ENCODE measurements around the gene WHRN.

Gene WHRN

DNA sequence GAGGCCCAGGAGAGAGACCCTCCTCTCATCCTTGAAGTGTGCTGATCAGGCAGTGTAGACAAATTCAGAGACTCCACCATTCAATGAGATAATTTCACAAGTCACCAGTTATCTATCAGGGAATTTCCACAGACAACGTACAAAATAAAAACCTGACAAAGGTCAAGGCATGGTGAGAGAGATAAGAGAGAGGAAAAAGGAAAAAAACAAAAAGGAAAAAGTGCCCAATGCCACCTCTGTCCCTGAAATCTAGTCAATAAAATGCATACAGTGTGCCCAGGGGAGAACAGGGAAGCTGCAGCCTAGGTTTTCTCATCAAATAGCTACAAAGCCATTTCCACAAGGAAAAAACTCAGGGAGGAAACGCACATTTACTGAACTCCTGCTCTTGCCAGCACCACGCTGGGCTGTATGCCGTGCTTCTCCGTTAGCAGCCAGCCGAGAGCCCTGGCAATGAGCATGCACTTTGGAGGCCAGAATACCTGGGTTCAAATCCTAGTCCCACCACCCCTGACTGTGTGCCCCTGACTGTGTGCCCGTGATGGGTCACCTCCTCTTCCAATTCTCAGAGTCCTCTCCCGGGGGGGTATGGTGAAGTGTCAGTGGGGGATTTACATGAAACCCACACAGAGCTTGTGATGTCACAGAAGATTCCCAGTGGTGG, 11.6 kb downstream of the WHRN start:
- FAIRE-seq, result no peak
- no peak for DNase-seq (ENCODE audit: insufficient read length, low spot score)

DNA sequence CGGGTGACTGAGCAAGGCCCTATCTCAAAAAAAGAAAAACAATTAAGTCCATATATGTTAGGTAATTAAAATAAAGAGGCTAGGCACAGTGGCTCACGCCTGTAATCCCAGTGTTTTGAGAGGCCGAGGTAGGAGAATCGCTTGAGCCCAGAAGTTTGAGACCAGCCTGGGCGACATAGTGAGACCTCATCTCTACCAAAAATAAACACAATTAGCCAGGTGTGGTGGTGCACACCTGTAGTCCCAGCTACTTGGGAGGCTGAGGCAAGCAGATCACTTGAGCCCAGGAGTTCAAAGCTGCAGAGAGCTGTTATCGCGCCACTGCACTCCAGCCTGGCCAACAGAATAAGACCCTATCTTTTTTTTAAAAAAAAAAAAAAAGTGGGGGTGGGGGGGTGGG, 12.3 kb downstream of the WHRN start:
- DNase-seq (ENCODE audit: insufficient read length, low spot score), result no peak
- no peak for FAIRE-seq

DNA sequence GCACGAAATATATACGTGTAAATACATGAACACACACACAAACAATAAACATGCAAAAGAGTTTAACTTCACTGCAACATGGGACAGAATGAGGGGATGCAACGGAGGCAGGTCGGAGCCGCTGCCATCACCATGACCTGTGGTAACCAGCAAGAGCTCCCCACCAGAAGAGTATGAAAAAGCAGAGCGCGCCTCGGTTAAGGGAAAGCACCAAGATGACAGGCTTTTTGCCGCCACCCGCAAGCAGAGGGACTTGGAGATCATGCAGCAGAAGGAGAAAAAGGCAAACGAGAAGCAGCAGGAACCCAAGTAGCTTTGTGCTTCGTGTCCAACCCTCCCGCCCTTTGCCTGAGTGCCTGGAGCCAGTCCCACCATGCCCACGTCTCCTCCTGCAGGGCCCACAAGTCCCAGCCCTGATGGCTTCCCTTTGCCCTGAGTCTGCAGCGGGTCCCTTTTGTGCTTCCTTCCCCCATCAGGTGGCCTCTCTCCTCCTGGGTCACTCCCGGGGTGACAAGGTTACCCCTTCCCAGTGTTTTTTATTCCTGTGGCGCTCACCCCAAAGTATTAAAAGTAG, 13.8 kb downstream of the WHRN start:
- DNase-seq (ENCODE audit: insufficient read length, low spot score) (no peak), FAIRE-seq (no peak)

- no peak for DNase-seq (ENCODE audit: insufficient read length, low spot score)
- no peak for FAIRE-seq
These were observed 15.3 kb downstream of the WHRN start for GRCh38 chr9:114489928-114490327.

GRCh38 chr9:114488398-114489129, 16.7 kb downstream of the WHRN start:
- FAIRE-seq, result no peak

GRCh38 chr9:114487607-114488300, 17.5 kb downstream of the WHRN start:
- DNase-seq (ENCODE audit: insufficient read length, low spot score) (peak; percentile 67), FAIRE-seq (no peak)

More at GRCh38 chr9:114488398-114489129, 16.7 kb downstream of the WHRN start:
- DNase-seq (ENCODE audit: insufficient read length, low spot score), result no peak

GRCh38 chr9:114486205-114486963, 18.9 kb downstream of the WHRN start:
- FAIRE-seq (no peak), DNase-seq (ENCODE audit: insufficient read length, low spot score) (no peak)

- peak; percentile 37 for DNase-seq (ENCODE audit: insufficient read length, low spot score)
- no peak for FAIRE-seq
These were observed 20.3 kb downstream of the WHRN start for GRCh38 chr9:114484854-114485443.

GRCh38 chr9:114484215-114484853, 20.9 kb downstream of the WHRN start:
- no peak for DNase-seq (ENCODE audit: insufficient read length, low spot score)

GRCh38 chr9:114483499-114483898, 21.8 kb downstream of the WHRN start:
- FAIRE-seq (no peak), DNase-seq (ENCODE audit: insufficient read length, low spot score) (no peak)

More at GRCh38 chr9:114484215-114484853, 20.9 kb downstream of the WHRN start:
- FAIRE-seq, result no peak

GRCh38 chr9:114482593-114482992, 22.7 kb downstream of the WHRN start:
- FAIRE-seq (no peak), DNase-seq (ENCODE audit: insufficient read length, low spot score) (no peak)

DNA sequence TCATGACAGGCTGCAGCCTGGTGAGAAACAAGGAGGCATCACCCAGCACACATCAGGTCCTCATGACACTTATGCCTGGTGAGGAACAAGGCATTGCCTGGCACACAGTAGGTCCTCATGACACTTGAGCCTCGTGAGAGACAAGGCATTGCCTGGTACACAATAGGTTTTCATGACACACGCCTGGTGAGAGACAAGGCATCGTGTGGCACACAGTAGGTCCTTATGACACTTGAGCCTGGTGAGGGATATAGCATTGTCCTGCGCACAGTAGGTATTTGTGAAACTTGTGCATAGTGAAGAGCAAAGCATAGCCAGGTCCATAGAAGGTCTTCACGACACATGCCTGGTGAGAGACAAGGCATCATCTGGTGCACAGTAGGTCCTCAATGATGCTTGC, 23.5 kb downstream of the WHRN start:
- DNase-seq (ENCODE audit: insufficient read length, low spot score) (no peak), FAIRE-seq (no peak)

DNA sequence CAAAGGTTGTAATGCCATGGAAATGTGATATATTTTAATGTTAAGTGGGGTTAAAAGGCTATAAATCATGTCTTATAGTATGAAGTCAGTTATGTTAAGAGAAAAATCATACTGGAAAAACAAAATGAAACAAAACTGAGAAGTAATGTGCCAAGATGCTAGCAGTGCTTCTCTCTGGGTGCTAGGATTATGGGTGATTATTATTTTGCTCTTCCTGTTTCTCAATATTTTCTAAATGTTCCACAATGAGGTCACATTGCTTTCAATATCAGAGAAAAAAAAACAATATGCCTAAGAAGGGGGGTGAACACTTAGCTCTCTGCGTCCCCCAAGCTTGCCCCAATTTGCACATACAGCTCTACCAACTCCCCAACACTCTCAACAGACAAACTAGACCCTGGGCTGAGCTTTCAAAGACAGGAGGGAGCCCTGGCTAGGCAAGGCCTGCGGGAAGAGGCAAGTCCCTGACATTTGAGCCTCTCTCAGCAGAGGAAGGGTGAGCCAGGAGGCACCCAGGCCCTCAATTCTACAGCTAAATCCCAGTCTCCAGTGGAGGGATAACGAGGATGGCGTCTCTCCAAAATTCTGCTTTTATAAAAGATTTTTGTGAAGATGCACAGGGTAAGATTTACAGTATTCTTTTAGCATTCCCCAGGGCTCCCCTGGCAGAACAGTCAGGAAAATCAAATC, 24.4 kb downstream of the WHRN start:
- FAIRE-seq (no peak), DNase-seq (ENCODE audit: insufficient read length, low spot score) (no peak)

DNA sequence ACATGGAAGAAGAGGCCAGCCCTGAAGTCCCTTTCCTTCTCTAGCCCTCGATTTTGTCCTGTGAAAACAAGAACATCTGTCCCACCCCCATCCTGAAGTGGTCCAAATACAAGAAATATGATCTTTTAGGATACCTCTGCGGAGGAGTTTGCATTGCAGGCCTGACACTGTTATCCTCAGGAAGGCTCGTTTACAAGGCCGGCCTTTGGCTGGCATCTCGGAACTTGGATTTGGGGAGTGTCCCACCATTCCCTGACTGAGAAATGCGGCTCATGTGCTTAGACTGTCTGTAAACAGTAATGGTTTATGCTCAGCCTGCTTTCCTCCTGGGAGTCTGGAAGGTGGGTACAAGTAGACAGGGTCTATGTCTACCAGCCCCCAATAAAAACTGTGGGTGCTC, 26.4 kb downstream of the WHRN start:
- no peak for FAIRE-seq
- DNase-seq (ENCODE audit: insufficient read length, low spot score), result no peak

GRCh38 chr9:114478459-114478858, 26.8 kb downstream of the WHRN start:
- DNase-seq (ENCODE audit: insufficient read length, low spot score), result no peak
- no peak for FAIRE-seq

DNA sequence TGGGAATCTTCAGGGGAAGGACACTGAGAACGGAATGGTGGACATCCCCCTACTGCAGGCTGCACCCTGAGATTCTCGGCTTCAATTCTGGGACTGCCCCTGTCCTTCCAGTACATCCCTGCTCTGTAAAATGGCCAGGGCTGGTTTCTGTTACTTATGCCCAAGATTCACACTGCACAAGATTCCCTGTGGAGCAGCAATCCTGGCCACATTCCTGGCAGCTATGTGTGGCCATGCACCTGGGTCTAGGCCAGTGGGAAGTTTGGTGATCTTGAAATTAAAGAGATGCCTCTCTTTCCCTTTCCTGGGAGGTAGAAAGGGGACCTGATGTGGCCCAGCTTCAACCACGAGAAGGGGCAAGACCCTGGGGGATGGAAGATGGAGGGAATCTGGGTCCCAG, 27.6 kb downstream of the WHRN start:
- no peak for FAIRE-seq
- DNase-seq (ENCODE audit: insufficient read length, low spot score), result no peak

DNA sequence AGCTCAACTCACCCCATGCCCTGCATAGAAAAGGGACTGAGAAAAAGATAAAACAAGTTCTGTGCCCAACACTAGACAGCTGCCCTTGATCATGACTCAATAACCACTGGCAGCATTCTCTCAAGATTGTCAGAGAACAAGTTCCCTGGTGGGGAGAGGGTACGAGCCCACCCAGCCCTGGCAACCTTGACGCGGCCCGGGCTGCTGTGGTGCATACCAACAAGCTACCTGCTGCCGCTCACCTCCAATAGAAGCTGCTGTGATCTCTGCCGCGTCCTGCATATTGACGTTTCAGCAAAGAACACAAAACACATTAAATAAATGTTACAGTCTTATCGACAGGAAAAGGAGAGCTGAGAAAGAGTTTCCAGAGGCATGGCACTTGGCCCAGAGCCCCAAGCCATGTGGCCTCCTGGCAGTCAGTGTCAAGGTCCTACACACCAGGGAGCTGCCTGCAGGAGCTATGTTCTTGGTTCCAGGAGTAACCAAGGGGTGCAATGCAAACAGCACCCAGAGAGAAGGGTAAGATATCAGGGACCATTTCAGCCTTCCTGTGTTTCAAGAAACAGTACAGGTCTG, 28.3 kb downstream of the WHRN start:
- FAIRE-seq, result no peak
- no peak for DNase-seq (ENCODE audit: insufficient read length, low spot score)

- FAIRE-seq, result no peak
- DNase-seq (ENCODE audit: insufficient read length, low spot score), result no peak
These were observed 29.7 kb downstream of the WHRN start for GRCh38 chr9:114475412-114476135.
